ENCODE measurements around the gene C9orf152. TPM values are rescaled to one million over a fixed set of nuclear protein-coding genes. Genes with fewer than 3 reads are reported as not detected.

The C9orf152 gene
- total and polyA plus RNA-seq, 2 of the 13 experiments (the other 11 are each of a cell fraction or from before 2014, with no cell fraction given) = 0.24 to 0.48 TPM

DNA sequence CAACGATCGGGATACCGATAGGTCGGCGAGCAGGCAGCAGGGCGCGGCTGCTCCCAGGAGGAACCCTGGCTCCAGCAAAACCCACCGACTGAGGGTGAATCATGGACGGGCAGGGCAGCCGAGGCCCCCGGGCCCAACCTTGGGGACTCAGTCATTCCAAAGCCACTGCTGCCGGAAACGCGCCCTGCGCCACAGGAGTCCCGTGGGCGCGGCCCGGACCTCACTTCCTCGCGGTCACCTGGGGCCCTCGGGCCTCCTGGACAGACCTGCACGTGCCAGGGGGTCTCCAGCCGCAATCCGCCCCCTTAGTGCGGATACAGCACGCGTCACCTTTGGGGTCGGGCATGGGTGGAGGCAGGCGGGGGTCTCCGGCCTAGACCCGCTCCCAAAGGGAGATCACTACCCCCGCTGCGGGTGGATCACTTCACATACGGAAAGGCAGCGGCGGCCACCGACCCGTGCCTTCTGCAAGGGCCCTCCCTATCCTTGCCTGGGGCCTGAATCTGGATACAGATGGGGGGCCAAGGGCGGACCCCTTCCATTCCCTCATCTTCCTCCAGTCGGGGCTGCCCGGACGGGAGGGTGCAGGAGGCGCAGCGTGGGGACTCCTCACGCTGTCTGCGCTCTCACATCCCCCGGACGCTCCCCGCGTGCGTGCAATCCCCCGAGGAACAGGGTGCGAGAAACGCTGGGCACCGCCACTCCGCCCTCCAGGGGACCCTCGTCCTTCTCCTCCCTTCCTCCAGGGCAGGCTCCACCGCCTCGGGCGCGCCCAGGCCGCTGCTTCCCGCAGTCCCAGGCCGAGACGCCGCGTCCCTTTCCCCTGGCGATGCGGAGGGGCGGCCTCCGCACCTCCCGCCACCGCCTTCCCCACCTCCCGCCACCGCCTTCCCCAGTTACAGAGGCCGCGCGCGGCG, 47.8 kb upstream of the C9orf152 start (continued):
- TF ChIP-seq FOXC1 (CRISPR knock-in tag; IDR thresholded peaks at IDR 0.05; ENCODE audit: borderline replicate concordance) (no peak; the same call in 1 of the 2 replicates), HMGXB3 (CRISPR knock-in tag; IDR thresholded peaks at IDR 0.05; ENCODE audit: borderline replicate concordance) (peak; percentile 22; the same call in 1 of the 2 replicates), PRPF4 (IDR thresholded peaks at IDR 0.05; ENCODE audit: low read depth, low read length, poor library complexity, severe bottlenecking) (no peak), ZNF317 (CRISPR knock-in tag; IDR thresholded peaks at IDR 0.05) (peak; percentile 48; the same call in 1 of the 2 replicates), ZNF263 (CRISPR knock-in tag; IDR thresholded peaks at IDR 0.05) (0 out of 2 replicates have a peak, but pooled peaks have one; percentile 9), ZBTB14 (CRISPR knock-in tag; IDR thresholded peaks at IDR 0.05) (no peak; the same call in 1 of the 2 replicates), ZGPAT (CRISPR knock-in tag; IDR thresholded peaks at IDR 0.05) (no peak), ZNF225 (CRISPR knock-in tag; IDR thresholded peaks at IDR 0.05) (no peak; the same call in 1 of the 2 replicates), NR1H2 (CRISPR knock-in tag; IDR thresholded peaks at IDR 0.05; ENCODE audit: borderline replicate concordance, low read depth) (0 out of 2 replicates have a peak, but pooled peaks have one; percentile 2), ZNF430 (CRISPR knock-in tag; IDR thresholded peaks at IDR 0.05) (no peak), NFKBIZ (CRISPR knock-in tag; IDR thresholded peaks at IDR 0.05) (no peak), ZNF850 (CRISPR knock-in tag; conservative IDR thresholded peaks at IDR 0.05) (no peak), KLF9 (CRISPR knock-in tag; IDR thresholded peaks at IDR 0.05; ENCODE audit: low read depth) (no peak), ZNF775 (CRISPR knock-in tag; IDR thresholded peaks at IDR 0.05; ENCODE audit: borderline replicate concordance) (no peak)
- TF ChIP-seq, protein P1, sequence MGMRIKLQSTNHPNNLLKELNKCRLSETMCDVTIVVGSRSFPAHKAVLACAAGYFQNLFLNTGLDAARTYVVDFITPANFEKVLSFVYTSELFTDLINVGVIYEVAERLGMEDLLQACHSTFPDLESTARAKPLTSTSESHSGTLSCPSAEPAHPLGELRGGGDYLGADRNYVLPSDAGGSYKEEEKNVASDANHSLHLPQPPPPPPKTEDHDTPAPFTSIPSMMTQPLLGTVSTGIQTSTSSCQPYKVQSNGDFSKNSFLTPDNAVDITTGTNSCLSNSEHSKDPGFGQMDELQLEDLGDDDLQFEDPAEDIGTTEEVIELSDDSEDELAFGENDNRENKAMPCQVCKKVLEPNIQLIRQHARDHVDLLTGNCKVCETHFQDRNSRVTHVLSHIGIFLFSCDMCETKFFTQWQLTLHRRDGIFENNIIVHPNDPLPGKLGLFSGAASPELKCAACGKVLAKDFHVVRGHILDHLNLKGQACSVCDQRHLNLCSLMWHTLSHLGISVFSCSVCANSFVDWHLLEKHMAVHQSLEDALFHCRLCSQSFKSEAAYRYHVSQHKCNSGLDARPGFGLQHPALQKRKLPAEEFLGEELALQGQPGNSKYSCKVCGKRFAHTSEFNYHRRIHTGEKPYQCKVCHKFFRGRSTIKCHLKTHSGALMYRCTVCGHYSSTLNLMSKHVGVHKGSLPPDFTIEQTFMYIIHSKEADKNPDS (CRISPR knock-in tag; IDR thresholded peaks at IDR 0.05) = 0 out of 2 replicates have a peak, but pooled peaks have one; percentile 20
- TF ChIP-seq, protein P2, sequence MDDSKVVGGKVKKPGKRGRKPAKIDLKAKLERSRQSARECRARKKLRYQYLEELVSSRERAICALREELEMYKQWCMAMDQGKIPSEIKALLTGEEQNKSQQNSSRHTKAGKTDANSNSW (CRISPR knock-in tag; IDR thresholded peaks at IDR 0.05; ENCODE audit: borderline replicate concordance) = no peak

Measured in HepG2 (cell line).